Hepatocyte (in vitro differentiated cells): ENCODE data around the gene FBN1.

Source experiments
- EZH2 ChIP-seq: fragments of 200-600 bp; sonication (generic); IDR thresholded peaks from 2 replicates; pipeline ENCODE4 v1.6.1; 2016; ENCODE audit warnings: antibody characterized with exemption, mild to moderate bottlenecking, borderline replicate concordance
- EZH2phosphoT487 ChIP-seq: fragments of 200-600 bp; sonication (generic); IDR thresholded peaks from one replicate; pipeline ENCODE4 v1.6.1; 2018; ENCODE audit warnings: antibody characterized with exemption, mild to moderate bottlenecking, low read depth, moderate library complexity; ENCODE audit not compliant: unreplicated experiment, severe bottlenecking
- TF ChIP-seq, protein P1 (sequence below): fragments of 200-600 bp; sonication (generic); IDR thresholded peaks from 2 replicates; pipeline ENCODE4 v1.5.1; 2016; ENCODE audit warnings: antibody characterized with exemption, mild to moderate bottlenecking; ENCODE audit not compliant: poor library complexity

GRCh38 chr15:48414015-48414414, 231.5 kb downstream of the FBN1 start:
- TF ChIP-seq, protein P1, sequence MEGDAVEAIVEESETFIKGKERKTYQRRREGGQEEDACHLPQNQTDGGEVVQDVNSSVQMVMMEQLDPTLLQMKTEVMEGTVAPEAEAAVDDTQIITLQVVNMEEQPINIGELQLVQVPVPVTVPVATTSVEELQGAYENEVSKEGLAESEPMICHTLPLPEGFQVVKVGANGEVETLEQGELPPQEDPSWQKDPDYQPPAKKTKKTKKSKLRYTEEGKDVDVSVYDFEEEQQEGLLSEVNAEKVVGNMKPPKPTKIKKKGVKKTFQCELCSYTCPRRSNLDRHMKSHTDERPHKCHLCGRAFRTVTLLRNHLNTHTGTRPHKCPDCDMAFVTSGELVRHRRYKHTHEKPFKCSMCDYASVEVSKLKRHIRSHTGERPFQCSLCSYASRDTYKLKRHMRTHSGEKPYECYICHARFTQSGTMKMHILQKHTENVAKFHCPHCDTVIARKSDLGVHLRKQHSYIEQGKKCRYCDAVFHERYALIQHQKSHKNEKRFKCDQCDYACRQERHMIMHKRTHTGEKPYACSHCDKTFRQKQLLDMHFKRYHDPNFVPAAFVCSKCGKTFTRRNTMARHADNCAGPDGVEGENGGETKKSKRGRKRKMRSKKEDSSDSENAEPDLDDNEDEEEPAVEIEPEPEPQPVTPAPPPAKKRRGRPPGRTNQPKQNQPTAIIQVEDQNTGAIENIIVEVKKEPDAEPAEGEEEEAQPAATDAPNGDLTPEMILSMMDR: no peak
- TF ChIP-seq EZH2 (no peak), EZH2phosphoT487 (no peak)
